Gastrocnemius medialis (tissue), 4 donors: ENCODE measurements around the gene ADAM23. TPM values are rescaled to one million over a fixed set of nuclear protein-coding genes. Genes with fewer than 3 reads are reported as not detected.

Experiments used
- ATAC-seq, 2 donors: fragments of 150-250 bp; one replicate each; pipeline ENCODE4 v1.9.1; 2016
- DNase-seq, 2 donors: peaks; one replicate each; pipeline ENCODE4 v3.0.0-alpha.2; 2019
- H3K27ac ChIP-seq, 4 donors: fragments of 200-600 bp; sonication (generic); 1 replicate in 1 of 4; 2 replicates in 3 of 4; pipeline ENCODE4 v1.5.1; 2016 to 2018; ENCODE audit warnings: mild to moderate bottlenecking in 2 of 4, moderate library complexity in 1 of 4
- H3K27me3 ChIP-seq, 3 donors: fragments of 200-600 bp; sonication (generic) in 2 of 3; 1 replicate in 1 of 3; 2 replicates in 2 of 3; pipeline versions ENCODE4 v1.5.1 to v1.6.0; 2016 to 2019; ENCODE audit warnings: mild to moderate bottlenecking in 1 of 3, moderate library complexity in 1 of 3
- H3K36me3 ChIP-seq, 2 donors: fragments of 200-600 bp; sonication (generic) in 1 of 2; one replicate each; pipeline ENCODE4 v1.5.1; 2017 to 2018
- H3K4me1 ChIP-seq, 2 donors: fragments of 200-600 bp; sonication (generic) in 1 of 2; one replicate each; pipeline ENCODE4 v1.5.1; 2016 to 2017; ENCODE audit warnings: mild to moderate bottlenecking in 2 of 2
- H3K4me3 ChIP-seq, 4 donors: fragments of 200-600 bp; sonication (generic) in 3 of 4; 1 replicate in 1 of 4; 2 replicates in 3 of 4; pipeline ENCODE4 v1.5.1; 2016 to 2019; ENCODE audit warnings: mild to moderate bottlenecking in 2 of 4
- H3K9me3 ChIP-seq, 3 donors: fragments of 200-600 bp; sonication (generic) in 2 of 3; 1 replicate in 1 of 3; 2 replicates in 2 of 3; pipeline ENCODE4 v1.5.1; 2016 to 2019
- POLR2A ChIP-seq, 2 donors: fragments of 450-650 bp; IDR thresholded peaks; one replicate each; pipeline ENCODE4 v1.6.1; 2017; ENCODE audit warnings: antibody characterized with exemption in 2 of 2, mild to moderate bottlenecking in 2 of 2, moderate library complexity in 2 of 2
- in situ Hi-C, 4 donors: fragments of 200-750 bp; cut with MboI; loops; one replicate each; pipeline versions ENCODE4 v1.15.0 to v1.8.0; 2017; ENCODE audit warnings: low sequenced_read_pairs in 4 of 4
- intact Hi-C: fragments of 100-400 bp; cut with DNase I; formaldehyde crosslinking; loops from one replicate; pipeline ENCODE4 v1.15.1; 2023; ENCODE audit warnings: low total_unique reads
- total RNA-seq, 4 donors: library from RNA; depleted of rRNA; stranded (reverse); fragments of >200 nt; gene quantifications; one replicate each; pipeline versions ENCODE4 v1.1.0 to v1.2.3, GENCODE V29; 2016
- TF ChIP-seq, protein P1 (sequence below), 5 experiments: fragments of 450-650 bp in 3 of 5; fragments of 200-600 bp in 2 of 5; sonication (generic) in 2 of 5; IDR thresholded peaks in 4 of 5; conservative IDR thresholded peaks in 1 of 5; 1 replicate in 4 of 5; 2 replicates in 1 of 5; pipeline ENCODE4 v1.5.1; 2016 to 2019; ENCODE audit warnings: antibody characterized with exemption in 5 of 5, mild to moderate bottlenecking in 3 of 5, moderate library complexity in 3 of 5

ADAM23 gene
- total RNA-seq, 4 donors from 2014 or later: 0.65 to 2.4 (median 1.6) TPM

- in situ Hi-C loops (no loop called here), intact Hi-C loops (no loop called here)
- Histone ChIP-seq H3K27ac (no peak overlapping the region), H3K36me3 (no peaks in the 10 kb centered on the region), H3K27me3 (no peaks in the 10 kb centered on the region), H3K9me3 (no peaks in the 10 kb centered on the region), H3K4me3 (no peak overlapping the region), H3K4me1 (no peaks in the 10 kb centered on the region)
- ATAC-seq (no peak), DNase-seq (no peak)
- no peak for TF ChIP-seq POLR2A (IDR thresholded peaks at IDR 0.05)
- TF ChIP-seq, protein P1, sequence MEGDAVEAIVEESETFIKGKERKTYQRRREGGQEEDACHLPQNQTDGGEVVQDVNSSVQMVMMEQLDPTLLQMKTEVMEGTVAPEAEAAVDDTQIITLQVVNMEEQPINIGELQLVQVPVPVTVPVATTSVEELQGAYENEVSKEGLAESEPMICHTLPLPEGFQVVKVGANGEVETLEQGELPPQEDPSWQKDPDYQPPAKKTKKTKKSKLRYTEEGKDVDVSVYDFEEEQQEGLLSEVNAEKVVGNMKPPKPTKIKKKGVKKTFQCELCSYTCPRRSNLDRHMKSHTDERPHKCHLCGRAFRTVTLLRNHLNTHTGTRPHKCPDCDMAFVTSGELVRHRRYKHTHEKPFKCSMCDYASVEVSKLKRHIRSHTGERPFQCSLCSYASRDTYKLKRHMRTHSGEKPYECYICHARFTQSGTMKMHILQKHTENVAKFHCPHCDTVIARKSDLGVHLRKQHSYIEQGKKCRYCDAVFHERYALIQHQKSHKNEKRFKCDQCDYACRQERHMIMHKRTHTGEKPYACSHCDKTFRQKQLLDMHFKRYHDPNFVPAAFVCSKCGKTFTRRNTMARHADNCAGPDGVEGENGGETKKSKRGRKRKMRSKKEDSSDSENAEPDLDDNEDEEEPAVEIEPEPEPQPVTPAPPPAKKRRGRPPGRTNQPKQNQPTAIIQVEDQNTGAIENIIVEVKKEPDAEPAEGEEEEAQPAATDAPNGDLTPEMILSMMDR (IDR thresholded peaks at IDR 0.05 in 4 of 5, conservative IDR thresholded peaks at IDR 0.05 in 1 of 5): no peak
Measured at GRCh38 chr2:206462240-206462854, 19.0 kb downstream of the ADAM23 start.

DNA sequence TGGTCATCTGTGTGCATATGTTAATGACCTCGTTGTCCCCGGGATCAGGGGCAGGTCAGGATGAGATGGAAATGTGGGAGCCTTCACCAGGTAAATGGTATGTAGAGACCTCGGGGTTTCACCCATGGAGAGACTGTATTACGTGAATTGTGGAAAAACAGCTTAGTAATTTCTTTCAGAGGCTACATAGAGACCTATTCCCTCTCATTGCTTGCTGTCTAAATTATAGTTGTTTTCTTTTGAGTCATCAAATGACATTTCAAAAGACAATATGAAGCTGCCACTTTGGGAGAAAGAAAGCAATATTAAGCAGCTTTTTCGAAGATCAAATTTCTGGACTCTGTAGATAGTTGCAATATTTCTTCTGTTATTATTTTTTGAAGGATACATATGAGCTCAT lies 20.4 kb downstream of the ADAM23 start:
- DNase-seq (no peak), ATAC-seq (no peak)
- Histone ChIP-seq H3K27me3 (no peaks in the 10 kb centered on the region), H3K27ac (no peak overlapping the region), H3K9me3 (no peaks in the 10 kb centered on the region), H3K4me1 (no peaks in the 10 kb centered on the region), H3K4me3 (no peak overlapping the region), H3K36me3 (no peaks in the 10 kb centered on the region)
- intact Hi-C loops (no loop called here), in situ Hi-C loops (no loop called here)
- no peak for TF ChIP-seq POLR2A (IDR thresholded peaks at IDR 0.05)

GRCh38 chr2:206464597-206464996 lies 21.3 kb downstream of the ADAM23 start:
- no peak overlapping the region for H3K4me3 ChIP-seq
- H3K27me3 ChIP-seq: no peaks in the 10 kb centered on the region
- no peaks in the 10 kb centered on the region for H3K36me3 ChIP-seq
- no peaks in the 10 kb centered on the region for H3K9me3 ChIP-seq
- in situ Hi-C loops: no loop called here
- no peak for TF ChIP-seq POLR2A (IDR thresholded peaks at IDR 0.05)
- TF ChIP-seq, protein P1 (IDR thresholded peaks at IDR 0.05 in 4 of 5, conservative IDR thresholded peaks at IDR 0.05 in 1 of 5): no peak
- no peak overlapping the region for H3K27ac ChIP-seq
- ATAC-seq (no peak), DNase-seq (no peak)
- no peaks in the 10 kb centered on the region for H3K4me1 ChIP-seq
- intact Hi-C loops: no loop called here

- intact Hi-C loops: no loop called here
Measured at GRCh38 chr2:206471524-206472062, 28.3 kb downstream of the ADAM23 start.

GRCh38 chr2:206472094-206472493 lies 28.8 kb downstream of the ADAM23 start:
- ATAC-seq (no peak), DNase-seq (no peak)
- no peaks in the 10 kb centered on the region for H3K9me3 ChIP-seq
- peaks cover 0 to 2% of the 10 kb centered on the region in 2 donors for H3K4me1 ChIP-seq
- in situ Hi-C loops (no loop called here), intact Hi-C loops (no loop called here)
- no peaks in the 10 kb centered on the region for H3K36me3 ChIP-seq
- no peaks in the 10 kb centered on the region for H3K27me3 ChIP-seq
- TF ChIP-seq, protein P1 (IDR thresholded peaks at IDR 0.05 in 4 of 5, conservative IDR thresholded peaks at IDR 0.05 in 1 of 5): no peak
- no peak for TF ChIP-seq POLR2A (IDR thresholded peaks at IDR 0.05)
- no peak overlapping the region for H3K4me3 ChIP-seq
- no peak overlapping the region for H3K27ac ChIP-seq

More at GRCh38 chr2:206471524-206472062, 28.3 kb downstream of the ADAM23 start:
- Histone ChIP-seq H3K27me3 (no peaks in the 10 kb centered on the region), H3K36me3 (no peaks in the 10 kb centered on the region), H3K27ac (no peak overlapping the region), H3K9me3 (no peaks in the 10 kb centered on the region), H3K4me1 (no peaks in the 10 kb centered on the region), H3K4me3 (no peak overlapping the region)
- TF ChIP-seq POLR2A (IDR thresholded peaks at IDR 0.05): no peak
- TF ChIP-seq, protein P1 (IDR thresholded peaks at IDR 0.05 in 4 of 5, conservative IDR thresholded peaks at IDR 0.05 in 1 of 5): no peak
- DNase-seq (no peak), ATAC-seq (no peak)
- in situ Hi-C loops: no loop called here
